ENCODE data around the gene GFAP. TPM values are rescaled to one million over a fixed set of nuclear protein-coding genes. Genes with fewer than 3 reads are reported as not detected.

GFAP gene
- total and polyA plus RNA-seq, 4 donors: 0.24 to 0.42 (median 0.33) TPM; not detected in 1

DNA sequence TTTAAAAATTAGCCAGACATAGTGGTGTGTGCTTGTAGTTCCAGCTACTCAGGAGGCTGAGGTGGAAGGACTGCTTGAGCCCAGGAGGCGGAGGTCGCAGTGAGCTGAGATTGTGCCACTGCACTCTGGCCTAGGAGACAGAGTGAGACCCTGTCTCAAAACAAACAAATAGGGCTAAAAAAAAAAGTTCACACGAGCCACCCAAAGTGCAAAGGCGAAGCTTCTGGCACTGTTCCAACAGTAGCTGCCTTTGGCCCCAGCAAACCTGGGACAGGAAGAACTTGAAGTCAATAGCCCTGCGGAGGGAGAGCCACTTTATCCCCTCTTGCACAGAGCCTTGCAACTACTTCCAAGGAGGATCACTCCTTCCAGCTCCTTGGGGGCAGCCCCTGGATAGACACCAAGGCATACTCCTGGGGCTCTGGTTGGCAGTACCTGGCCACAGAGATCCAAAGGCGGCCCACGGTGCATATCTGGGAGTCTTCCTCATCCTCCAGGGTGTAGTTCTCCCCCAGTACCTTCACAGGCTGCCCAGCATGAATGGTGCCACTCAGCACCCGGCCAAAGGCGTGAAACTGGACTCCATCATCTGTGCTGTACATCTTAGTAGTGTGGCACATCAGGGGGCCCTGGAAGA lies 52.9 kb downstream of the GFAP start:
- Histone ChIP-seq H3K27ac (ENCODE audit: low read depth in 1 of 2, low read length in 2 of 2) (no peak overlapping the region), H3K4me1 (ENCODE audit: control insufficient read depth in 4 of 4, insufficient read depth in 4 of 4, low read length in 3 of 4) (peaks cover 0 to 8% (median 5%) of the 10 kb centered on the region in 4 donors), H3K9me3 (ENCODE audit: control insufficient read depth in 4 of 4, low read length in 3 of 4) (no peaks in the 10 kb centered on the region), H3K9ac (ENCODE audit: low read depth in 1 of 2, low read length in 2 of 2) (no peak overlapping the region), H3K36me3 (ENCODE audit: control insufficient read depth in 4 of 4, insufficient read depth in 3 of 4, low read depth in 1 of 4, low read length in 3 of 4) (peaks cover 13 to 71% (median 45%) of the 10 kb centered on the region in 4 donors), H3K27me3 (ENCODE audit: control insufficient read depth in 4 of 4, insufficient read depth in 4 of 4, low read length in 3 of 4) (no peaks in the 10 kb centered on the region), H3K4me3 (ENCODE audit: low read depth in 1 of 3, low read length in 3 of 3) (no peak overlapping the region)
- DNase-seq (ENCODE audit: low spot score): no peak
- no peak for TF ChIP-seq FOXA2 (IDR thresholded peaks at IDR 0.05)
- no peak for TF ChIP-seq HNF4A (conservative IDR thresholded peaks at IDR 0.05)
- TF ChIP-seq EGR1 (IDR thresholded peaks at IDR 0.05; ENCODE audit: low read depth in 2 of 2): no peak
- TF ChIP-seq HNF4G (IDR thresholded peaks at IDR 0.05): no peak
- no peak for TF ChIP-seq MAX (IDR thresholded peaks at IDR 0.05)
- no peak for TF ChIP-seq FOXA1 (IDR thresholded peaks at IDR 0.05)
- TF ChIP-seq JUND (IDR thresholded peaks at IDR 0.05): no peak
- TF ChIP-seq ZBTB33 (IDR thresholded peaks at IDR 0.05): no peak
- TF ChIP-seq GABPA (IDR thresholded peaks at IDR 0.05 in 1 of 2, conservative IDR thresholded peaks at IDR 0.05 in 1 of 2): no peak
- TF ChIP-seq, protein P1, sequence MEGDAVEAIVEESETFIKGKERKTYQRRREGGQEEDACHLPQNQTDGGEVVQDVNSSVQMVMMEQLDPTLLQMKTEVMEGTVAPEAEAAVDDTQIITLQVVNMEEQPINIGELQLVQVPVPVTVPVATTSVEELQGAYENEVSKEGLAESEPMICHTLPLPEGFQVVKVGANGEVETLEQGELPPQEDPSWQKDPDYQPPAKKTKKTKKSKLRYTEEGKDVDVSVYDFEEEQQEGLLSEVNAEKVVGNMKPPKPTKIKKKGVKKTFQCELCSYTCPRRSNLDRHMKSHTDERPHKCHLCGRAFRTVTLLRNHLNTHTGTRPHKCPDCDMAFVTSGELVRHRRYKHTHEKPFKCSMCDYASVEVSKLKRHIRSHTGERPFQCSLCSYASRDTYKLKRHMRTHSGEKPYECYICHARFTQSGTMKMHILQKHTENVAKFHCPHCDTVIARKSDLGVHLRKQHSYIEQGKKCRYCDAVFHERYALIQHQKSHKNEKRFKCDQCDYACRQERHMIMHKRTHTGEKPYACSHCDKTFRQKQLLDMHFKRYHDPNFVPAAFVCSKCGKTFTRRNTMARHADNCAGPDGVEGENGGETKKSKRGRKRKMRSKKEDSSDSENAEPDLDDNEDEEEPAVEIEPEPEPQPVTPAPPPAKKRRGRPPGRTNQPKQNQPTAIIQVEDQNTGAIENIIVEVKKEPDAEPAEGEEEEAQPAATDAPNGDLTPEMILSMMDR (IDR thresholded peaks at IDR 0.05; ENCODE audit: low read depth, low read length, missing input control): no peak
- TF ChIP-seq NR2F2 (IDR thresholded peaks at IDR 0.05): no peak
- TF ChIP-seq, protein P2, sequence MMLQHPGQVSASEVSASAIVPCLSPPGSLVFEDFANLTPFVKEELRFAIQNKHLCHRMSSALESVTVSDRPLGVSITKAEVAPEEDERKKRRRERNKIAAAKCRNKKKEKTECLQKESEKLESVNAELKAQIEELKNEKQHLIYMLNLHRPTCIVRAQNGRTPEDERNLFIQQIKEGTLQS (IDR thresholded peaks at IDR 0.05): no peak
- TF ChIP-seq SP1 (IDR thresholded peaks at IDR 0.05): no peak
- no peak for TF ChIP-seq RAD21 (IDR thresholded peaks at IDR 0.05)
- no peak for TF ChIP-seq RXRA (IDR thresholded peaks at IDR 0.05)
- no peak for TF ChIP-seq TAF1 (conservative IDR thresholded peaks at IDR 0.05)
- TF ChIP-seq, protein P3, sequence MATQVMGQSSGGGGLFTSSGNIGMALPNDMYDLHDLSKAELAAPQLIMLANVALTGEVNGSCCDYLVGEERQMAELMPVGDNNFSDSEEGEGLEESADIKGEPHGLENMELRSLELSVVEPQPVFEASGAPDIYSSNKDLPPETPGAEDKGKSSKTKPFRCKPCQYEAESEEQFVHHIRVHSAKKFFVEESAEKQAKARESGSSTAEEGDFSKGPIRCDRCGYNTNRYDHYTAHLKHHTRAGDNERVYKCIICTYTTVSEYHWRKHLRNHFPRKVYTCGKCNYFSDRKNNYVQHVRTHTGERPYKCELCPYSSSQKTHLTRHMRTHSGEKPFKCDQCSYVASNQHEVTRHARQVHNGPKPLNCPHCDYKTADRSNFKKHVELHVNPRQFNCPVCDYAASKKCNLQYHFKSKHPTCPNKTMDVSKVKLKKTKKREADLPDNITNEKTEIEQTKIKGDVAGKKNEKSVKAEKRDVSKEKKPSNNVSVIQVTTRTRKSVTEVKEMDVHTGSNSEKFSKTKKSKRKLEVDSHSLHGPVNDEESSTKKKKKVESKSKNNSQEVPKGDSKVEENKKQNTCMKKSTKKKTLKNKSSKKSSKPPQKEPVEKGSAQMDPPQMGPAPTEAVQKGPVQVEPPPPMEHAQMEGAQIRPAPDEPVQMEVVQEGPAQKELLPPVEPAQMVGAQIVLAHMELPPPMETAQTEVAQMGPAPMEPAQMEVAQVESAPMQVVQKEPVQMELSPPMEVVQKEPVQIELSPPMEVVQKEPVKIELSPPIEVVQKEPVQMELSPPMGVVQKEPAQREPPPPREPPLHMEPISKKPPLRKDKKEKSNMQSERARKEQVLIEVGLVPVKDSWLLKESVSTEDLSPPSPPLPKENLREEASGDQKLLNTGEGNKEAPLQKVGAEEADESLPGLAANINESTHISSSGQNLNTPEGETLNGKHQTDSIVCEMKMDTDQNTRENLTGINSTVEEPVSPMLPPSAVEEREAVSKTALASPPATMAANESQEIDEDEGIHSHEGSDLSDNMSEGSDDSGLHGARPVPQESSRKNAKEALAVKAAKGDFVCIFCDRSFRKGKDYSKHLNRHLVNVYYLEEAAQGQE (IDR thresholded peaks at IDR 0.05): no peak
- TF ChIP-seq YY1 (IDR thresholded peaks at IDR 0.05): no peak
- WGBS: 70% methylated on average over 9 of the region's 9 CpGs

Data from liver (tissue), 9 donors.